Left colon (tissue), 2 donors: Measurements from ENCODE around the gene FBLIM1. TPM values are rescaled to one million over a fixed set of nuclear protein-coding genes. Genes with fewer than 3 reads are reported as not detected.

Experiments used
- ATAC-seq: fragments of 200-7000 bp; cut with Tn5 transposase; one replicate; pipeline ENCODE4 v1.9.1; 2020; ENCODE audit warnings: mild to moderate bottlenecking, moderate library complexity
- DNase-seq, 2 donors: peaks; one replicate each; pipeline ENCODE4 v3.0.0-alpha.2; 2020
- intact Hi-C, 2 donors: fragments of 100-400 bp; cut with DNase I in 1 of 2; cut with micrococcal nuclease in 1 of 2; formaldehyde crosslinking; loops; one replicate each; pipeline versions ENCODE4 v1.11.2 to v1.14.0; 2022; cut with DNase I, micrococcal nuclease
- total RNA-seq, 2 donors: library from RNA; stranded (reverse); fragmentation: NEBNext Ultra II Directional; extraction: Animal tissue kit (Norgen Biotek cat#: 25700); gene quantifications; one replicate each; pipeline ENCODE4 v1.2.1, GENCODE V29; 2021
- donor health status: DM: no; HTN: no; CAD: no.
- donor health status: DM: yes; HTN: yes; CAD: no.

The FBLIM1 gene
- total RNA-seq, 2 donors from 2014 or later, result 275 to 294 TPM

DNA sequence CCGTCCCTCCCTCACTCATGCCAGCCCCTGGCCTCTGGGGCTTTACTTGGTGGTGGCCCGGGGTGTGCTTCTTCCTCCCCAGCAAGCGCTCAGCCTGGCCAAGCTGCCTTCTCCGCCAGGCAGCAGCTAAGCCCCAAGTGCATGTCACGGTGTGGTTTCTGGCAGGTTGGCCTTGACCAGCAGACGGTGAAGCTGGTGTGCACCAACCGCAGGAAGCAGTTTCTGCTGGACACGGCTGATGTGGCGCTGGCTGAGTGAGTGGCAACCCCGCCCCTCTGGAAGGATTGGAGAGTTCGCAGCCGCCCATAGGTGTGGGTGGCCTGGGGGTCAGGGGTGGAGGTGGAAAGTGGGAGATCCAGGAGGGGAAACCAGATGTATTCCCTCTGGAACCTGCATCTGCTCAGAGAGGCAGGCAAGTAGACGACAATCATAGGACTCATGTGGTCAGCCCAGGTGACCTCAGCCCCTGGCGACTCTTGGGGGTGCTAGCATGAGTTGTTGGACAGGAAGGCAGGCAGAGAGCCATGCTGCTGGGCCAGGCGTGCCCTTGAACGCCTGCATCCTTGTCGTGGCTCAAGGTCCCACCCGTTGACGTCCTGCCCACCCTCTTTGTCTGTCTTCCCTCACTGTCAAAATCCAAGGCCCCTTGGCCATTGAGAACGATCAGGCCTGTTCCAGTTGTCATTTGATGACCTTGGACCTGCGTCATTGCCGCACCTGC is 29.5 kb upstream of the FBLIM1 start:
- DNase-seq (no peak), ATAC-seq (no peak)
- intact Hi-C loops, result no loop called here

DNA sequence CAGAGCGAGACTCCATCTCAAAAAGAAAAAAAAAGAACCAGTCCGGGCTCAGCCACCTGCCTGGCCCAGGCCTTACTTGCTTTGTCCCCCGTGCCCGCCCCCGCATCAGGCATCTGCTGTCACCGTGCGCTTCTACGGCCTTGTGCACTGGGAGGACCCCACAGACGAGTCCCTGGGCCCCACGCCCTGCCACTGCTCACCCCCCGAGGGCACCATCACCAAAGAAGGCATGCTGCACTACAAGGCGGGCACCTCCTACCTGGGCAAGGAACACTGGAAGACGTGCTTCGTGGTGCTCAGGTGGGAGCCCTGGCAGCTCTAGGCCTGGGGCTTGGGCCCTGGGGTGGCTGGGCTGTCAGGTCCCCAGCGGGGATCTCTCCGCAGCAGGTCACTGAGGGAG is 28.2 kb upstream of the FBLIM1 start:
- intact Hi-C loops, result no loop called here

GRCh38 chr1:15730936-15731335 is 27.7 kb upstream of the FBLIM1 start:
- intact Hi-C loops, result no loop called here
- ATAC-seq, result no peak
- no peak for DNase-seq

More for the DNA sequence above, 28.2 kb upstream of the FBLIM1 start:
- no peak for DNase-seq
- no peak for ATAC-seq

- DNase-seq (no peak), ATAC-seq (no peak)
- intact Hi-C loops, result no loop called here
These were observed 26.6 kb upstream of the FBLIM1 start for GRCh38 chr1:15731735-15732685.

- intact Hi-C loops, result no loop called here
- DNase-seq, result no peak
- ATAC-seq, result no peak
These were observed 25.9 kb upstream of the FBLIM1 start for GRCh38 chr1:15732686-15733081.

- ATAC-seq, result no peak
- intact Hi-C loops, result no loop called here
- DNase-seq, result no peak
These were observed 25.3 kb upstream of the FBLIM1 start for GRCh38 chr1:15733218-15733725.

DNA sequence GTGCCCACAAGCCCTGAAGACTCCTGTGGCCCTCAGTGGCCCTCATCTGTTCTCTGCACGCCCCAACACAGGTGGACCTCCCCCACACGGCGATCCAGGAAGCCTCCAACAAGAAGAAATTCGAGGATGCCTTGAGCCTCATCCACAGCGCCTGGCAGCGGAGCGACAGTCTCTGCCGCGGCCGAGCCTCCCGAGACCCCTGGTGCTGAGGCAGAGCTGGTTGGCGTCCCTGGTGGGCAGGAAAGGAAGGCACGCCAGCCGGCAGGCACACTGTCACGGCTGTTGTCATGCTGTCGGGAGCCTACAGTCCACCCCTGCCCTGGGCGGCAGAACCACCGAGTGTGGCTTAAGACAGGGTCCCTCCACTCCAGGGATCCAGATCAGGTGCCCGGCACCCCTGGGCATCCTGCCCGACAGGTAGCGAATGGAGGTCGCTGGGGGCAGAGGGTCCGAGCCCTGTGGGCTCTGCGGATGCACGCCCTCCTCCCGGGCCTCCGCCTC is 24.8 kb upstream of the FBLIM1 start:
- no peak for DNase-seq
- no peak for ATAC-seq
- intact Hi-C loops, result no loop called here

- intact Hi-C loops, result no loop called here
- ATAC-seq, result no peak
These were observed 24.3 kb upstream of the FBLIM1 start for GRCh38 chr1:15734296-15734695.

GRCh38 chr1:15734901-15735300 is 23.7 kb upstream of the FBLIM1 start:
- intact Hi-C loops, result no loop called here
- DNase-seq, result no peak
- ATAC-seq, result no peak

More at GRCh38 chr1:15734296-15734695, 24.3 kb upstream of the FBLIM1 start:
- no peak for DNase-seq

DNA sequence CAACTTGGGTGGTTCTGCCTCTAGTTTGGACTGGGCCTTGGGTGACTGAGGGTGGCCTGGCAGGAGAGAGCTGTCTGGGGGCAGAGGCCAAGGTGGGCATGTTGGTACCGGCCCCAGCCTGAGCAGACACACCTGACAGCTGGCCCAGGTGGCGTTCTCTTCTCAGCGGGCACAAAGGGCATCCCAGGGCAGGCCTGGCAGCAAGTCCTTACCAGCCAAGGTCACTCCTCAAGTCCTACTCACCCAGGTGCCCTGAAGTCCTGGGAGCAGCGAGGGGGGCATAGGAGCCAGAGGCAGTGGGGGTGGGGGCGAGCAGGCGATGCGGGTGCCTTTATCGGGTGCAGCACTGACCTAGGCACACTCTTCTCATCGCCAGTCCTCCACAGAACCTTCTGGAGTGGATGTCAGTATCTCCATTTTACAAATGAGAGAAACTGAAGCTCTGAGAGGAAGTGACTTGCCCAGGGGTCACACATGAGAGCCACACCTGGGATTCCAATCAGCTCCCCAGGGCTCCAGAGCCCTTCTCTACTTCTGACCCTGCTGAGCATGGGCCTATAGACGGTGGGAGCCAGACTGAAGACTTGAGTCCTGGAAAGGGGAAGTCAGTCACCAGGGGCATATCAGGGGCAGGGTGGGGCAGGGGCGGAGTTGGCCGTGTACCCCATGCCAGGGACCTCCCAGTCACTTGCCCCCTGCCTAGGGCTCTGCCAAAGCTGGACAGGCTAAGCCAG is 23.1 kb upstream of the FBLIM1 start:
- no peak for DNase-seq
- ATAC-seq, result peak; percentile 21

GRCh38 chr1:15736038-15736891 is 22.3 kb upstream of the FBLIM1 start, which contains the start of gene SLC25A34:
Gene SLC25A34 (plus strand): TSS chr1:15736258. CDS start chr1:15736486, 228 bp downstream.
- DNase-seq (peak; percentile 90 to 94), ATAC-seq (peak; percentile 83)
- intact Hi-C loops, result no loop called here

More for the DNA sequence above, 23.1 kb upstream of the FBLIM1 start:
- intact Hi-C loops, result no loop called here

DNA sequence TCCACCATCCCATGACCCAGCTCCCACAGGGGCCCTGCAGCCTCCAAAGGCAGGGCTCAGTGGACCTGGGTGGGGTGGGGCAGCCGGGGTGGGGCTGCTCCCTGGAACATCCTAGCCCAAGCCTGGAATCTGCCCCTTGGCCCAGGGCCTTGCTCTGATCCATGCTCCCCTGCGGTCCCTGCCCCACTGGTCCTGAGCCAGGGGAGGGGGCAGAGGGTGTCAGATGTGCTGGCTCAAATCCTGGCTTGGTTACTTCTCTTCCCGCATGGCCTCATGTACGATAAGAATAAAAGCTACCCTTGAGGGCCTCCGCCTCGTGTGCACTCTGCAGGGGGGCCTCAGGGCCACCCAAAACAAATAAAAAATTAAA is 21.7 kb upstream of the FBLIM1 start:
- DNase-seq, result peak; percentile 66 to 83

GRCh38 chr1:15737324-15738319 is 21.0 kb upstream of the FBLIM1 start:
- intact Hi-C loops, result no loop called here
- no peak for DNase-seq
- no peak for ATAC-seq

More for the DNA sequence above, 21.7 kb upstream of the FBLIM1 start:
- ATAC-seq, result peak; percentile 52
- intact Hi-C loops, result no loop called here

GRCh38 chr1:15738416-15739113 is 20.0 kb upstream of the FBLIM1 start:
- ATAC-seq (no peak), DNase-seq (no peak)
- intact Hi-C loops, result no loop called here

- intact Hi-C loops, result no loop called here
- no peak for ATAC-seq
- no peak for DNase-seq
These were observed 19.3 kb upstream of the FBLIM1 start for GRCh38 chr1:15739259-15739658.

GRCh38 chr1:15739745-15740144 is 18.9 kb upstream of the FBLIM1 start:
- ATAC-seq (no peak), DNase-seq (no peak)
- intact Hi-C loops, result loop anchor here in 1 of 2 donors (5.0 kb wide), 1 partner anchor 142 kb away; no protein-coding TSS in a partner anchor
